Liver (tissue), 9 donors: ENCODE data around the gene STEAP3. TPM values are rescaled to one million over a fixed set of nuclear protein-coding genes. Genes with fewer than 3 reads are reported as not detected.

Experiments used
- DNase-seq: peaks from one replicate; pipeline ENCODE4 v3.0.0-alpha.2; 2017; ENCODE audit warnings: low spot score
- H3K27ac ChIP-seq, 2 donors: one replicate each; pipeline ENCODE4 v1.7.0; 2013; ENCODE audit warnings: inconsistent platforms in 2 of 2, low read length in 2 of 2, control low read depth in 1 of 2, low read depth in 1 of 2, mild to moderate bottlenecking in 1 of 2
- H3K27me3 ChIP-seq, 4 donors: one replicate each; pipeline versions ENCODE4 v1.6.1 to v1.7.0; 2013; ENCODE audit warnings: low read length in 3 of 4, inconsistent platforms in 1 of 4, mild to moderate bottlenecking in 1 of 4, moderate library complexity in 1 of 4; ENCODE audit not compliant: control insufficient read depth in 4 of 4, insufficient read depth in 4 of 4
- H3K36me3 ChIP-seq, 4 donors: one replicate each; pipeline versions ENCODE4 v1.6.1 to v1.7.0; 2013; ENCODE audit warnings: low read length in 3 of 4, mild to moderate bottlenecking in 3 of 4, low read depth in 1 of 4, moderate library complexity in 1 of 4; ENCODE audit not compliant: control insufficient read depth in 4 of 4, insufficient read depth in 3 of 4
- H3K4me1 ChIP-seq, 4 donors: one replicate each; pipeline versions ENCODE4 v1.6.1 to v1.7.0; 2013; ENCODE audit warnings: low read length in 3 of 4, mild to moderate bottlenecking in 3 of 4, moderate library complexity in 1 of 4; ENCODE audit not compliant: control insufficient read depth in 4 of 4, insufficient read depth in 4 of 4
- H3K4me3 ChIP-seq, 3 donors: one replicate each; pipeline versions ENCODE4 v1.6.1 to v1.7.0; 2013; ENCODE audit warnings: low read length in 3 of 3, control low read depth in 1 of 3, low read depth in 1 of 3, mild to moderate bottlenecking in 1 of 3
- H3K9ac ChIP-seq, 2 donors: one replicate each; pipeline ENCODE4 v1.7.0; 2013; ENCODE audit warnings: low read length in 2 of 2, mild to moderate bottlenecking in 2 of 2, moderate library complexity in 2 of 2, control low read depth in 1 of 2, low read depth in 1 of 2
- H3K9me3 ChIP-seq, 4 donors: one replicate each; pipeline versions ENCODE4 v1.6.1 to v1.7.0; 2013; ENCODE audit warnings: low read length in 3 of 4; ENCODE audit not compliant: control insufficient read depth in 4 of 4
- ATF3 ChIP-seq: IDR thresholded peaks from 2 replicates; pipeline ENCODE4 v1.6.1; 2016; ENCODE audit warnings: antibody characterized with exemption
- CTCF ChIP-seq: fragments of 150-350 bp; IDR thresholded peaks from 2 replicates; pipeline ENCODE4 v1.5.1; 2017; ENCODE audit warnings: improper control_type of control experiment, low read depth, low read length; ENCODE audit not compliant: missing input control
- EGR1 ChIP-seq, 2 donors: IDR thresholded peaks; 2 replicates each; pipeline ENCODE4 v1.6.1; 2016 to 2018; ENCODE audit warnings: antibody characterized with exemption in 2 of 2, low read depth in 2 of 2
- FOXA1 ChIP-seq: IDR thresholded peaks from 2 replicates; pipeline ENCODE4 v1.6.1; 2016; ENCODE audit warnings: antibody characterized with exemption
- FOXA2 ChIP-seq: IDR thresholded peaks from 2 replicates; pipeline ENCODE4 v1.6.1; 2016; ENCODE audit warnings: antibody characterized with exemption
- GABPA ChIP-seq, 2 donors: IDR thresholded peaks in 1 of 2; conservative IDR thresholded peaks in 1 of 2; 2 replicates each; pipeline ENCODE4 v1.6.1; 2016; ENCODE audit warnings: antibody characterized with exemption in 2 of 2, mild to moderate bottlenecking in 1 of 2, moderate library complexity in 1 of 2
- HNF4A ChIP-seq, 2 donors: conservative IDR thresholded peaks; 2 replicates each; pipeline ENCODE4 v1.6.1; 2016; ENCODE audit warnings: antibody characterized with exemption in 2 of 2, mild to moderate bottlenecking in 2 of 2
- HNF4G ChIP-seq: IDR thresholded peaks from 2 replicates; pipeline ENCODE4 v1.6.1; 2016; ENCODE audit warnings: antibody characterized with exemption
- JUND ChIP-seq, 2 donors: IDR thresholded peaks; 2 replicates each; pipeline ENCODE4 v1.6.1; 2016; ENCODE audit warnings: antibody characterized with exemption in 2 of 2
- MAX ChIP-seq: IDR thresholded peaks from 2 replicates; pipeline ENCODE4 v1.6.1; 2016; ENCODE audit warnings: antibody characterized with exemption
- NR2F2 ChIP-seq: IDR thresholded peaks from 2 replicates; pipeline ENCODE4 v1.6.1; 2016; ENCODE audit warnings: antibody characterized with exemption
- RAD21 ChIP-seq, 2 donors: IDR thresholded peaks; 2 replicates each; pipeline ENCODE4 v1.6.1; 2016; ENCODE audit warnings: antibody characterized with exemption in 2 of 2, mild to moderate bottlenecking in 2 of 2
- REST ChIP-seq: IDR thresholded peaks from 2 replicates; pipeline ENCODE4 v1.6.1; 2016; ENCODE audit warnings: antibody characterized with exemption, mild to moderate bottlenecking
- RXRA ChIP-seq, 2 donors: IDR thresholded peaks; 2 replicates each; pipeline ENCODE4 v1.6.1; 2017 to 2018; ENCODE audit warnings: antibody characterized with exemption in 2 of 2, mild to moderate bottlenecking in 1 of 2
- SP1 ChIP-seq: IDR thresholded peaks from 2 replicates; pipeline ENCODE4 v1.6.1; 2018; ENCODE audit warnings: antibody characterized with exemption, mild to moderate bottlenecking
- TAF1 ChIP-seq: conservative IDR thresholded peaks from 2 replicates; pipeline ENCODE4 v1.6.1; 2016; ENCODE audit warnings: antibody characterized with exemption, mild to moderate bottlenecking
- YY1 ChIP-seq: IDR thresholded peaks from 2 replicates; pipeline ENCODE4 v1.6.1; 2016; ENCODE audit warnings: antibody characterized with exemption, mild to moderate bottlenecking
- ZBTB33 ChIP-seq: IDR thresholded peaks from 2 replicates; pipeline ENCODE4 v1.6.1; 2016; ENCODE audit warnings: antibody characterized with exemption
- WGBS: extraction: QIAGEN DNeasy Blood & Tissue Kit; methylation state at CpG from one replicate; pipeline ENCODE4 v1.1.7; 2013; 5-methylcytosine and 5-hydroxymethylcytosine counted together
- polyA plus RNA-seq, 2 donors: library from polyadenylated mRNA; stranded (reverse) in 1 of 2; unstranded in 1 of 2; fragments of 200-250 nt in 1 of 2; fragments of >200 nt in 1 of 2; fragmentation: Nextera tagmentation in 1 of 2; extraction: Ambion mirVana in 1 of 2; gene quantifications; one replicate each; pipeline versions ENCODE4 v1.2.1 to v1.2.3, GENCODE V29; 2013 to 2015
- total RNA-seq, 2 donors: library from RNA; depleted of rRNA; stranded (reverse); fragments of >200 nt; gene quantifications; one replicate each; pipeline ENCODE4 v1.2.3, GENCODE V29; 2014
- donor health status: healthy.
- donor health status: healthy.
- donor health status: healthy.
- donor health status: healthy.
- donor health status: healthy.

Gene STEAP3
- total and polyA plus RNA-seq, 4 donors = 44.4 to 158 (median 113) TPM

GRCh38 chr2:119289093-119289492 is 65.5 kb downstream of the STEAP3 start:
- no peak for TF ChIP-seq HNF4G
- no peak for TF ChIP-seq SP1
- no peak for TF ChIP-seq EGR1 (IDR thresholded peaks at IDR 0.05; ENCODE audit: low read depth in 2 of 2)
- no peak for TF ChIP-seq ATF3
- no peak for TF ChIP-seq YY1
- no peak for TF ChIP-seq GABPA (IDR thresholded peaks at IDR 0.05 in 1 of 2, conservative IDR thresholded peaks at IDR 0.05 in 1 of 2)
- no peak for TF ChIP-seq NR2F2
- no peak for TF ChIP-seq CTCF
- TF ChIP-seq RAD21 (IDR thresholded peaks at IDR 0.05) = no peak
- no peak for TF ChIP-seq FOXA2
- TF ChIP-seq REST = no peak
- no peak for TF ChIP-seq JUND (IDR thresholded peaks at IDR 0.05)
- no peak for DNase-seq
- Histone ChIP-seq H3K27me3 (no peaks in the 10 kb centered on the region), H3K36me3 (no peaks in the 10 kb centered on the region), H3K4me3 (no peak overlapping the region), H3K27ac (no peak overlapping the region), H3K4me1 (peaks cover 0 to 15% (median 7%) of the 10 kb centered on the region in 4 donors), H3K9me3 (no peaks in the 10 kb centered on the region), H3K9ac (no peak overlapping the region)
- 96% methylated on average over 11 of the region's 11 CpGs for WGBS

- Histone ChIP-seq H3K4me3 (no peak overlapping the region), H3K9ac (no peak overlapping the region), H3K27ac (no peak overlapping the region), H3K27me3 (no peaks in the 10 kb centered on the region), H3K4me1 (peaks cover 0 to 15% (median 7%) of the 10 kb centered on the region in 4 donors), H3K36me3 (no peaks in the 10 kb centered on the region), H3K9me3 (no peaks in the 10 kb centered on the region)
- DNase-seq = no peak
- 94% methylated on average over 6 of the region's 6 CpGs for WGBS
- TF ChIP-seq YY1 = no peak
- no peak for TF ChIP-seq RAD21 (IDR thresholded peaks at IDR 0.05)
- TF ChIP-seq ZBTB33 = no peak
- no peak for TF ChIP-seq REST
- no peak for TF ChIP-seq FOXA1
- no peak for TF ChIP-seq FOXA2
- TF ChIP-seq CTCF = no peak
- no peak for TF ChIP-seq ATF3
- no peak for TF ChIP-seq EGR1 (IDR thresholded peaks at IDR 0.05; ENCODE audit: low read depth in 2 of 2)
- TF ChIP-seq MAX = no peak
- no peak for TF ChIP-seq HNF4A (conservative IDR thresholded peaks at IDR 0.05)
- TF ChIP-seq JUND (IDR thresholded peaks at IDR 0.05) = no peak
- TF ChIP-seq TAF1 = no peak
- no peak for TF ChIP-seq HNF4G
- TF ChIP-seq SP1 = no peak
- TF ChIP-seq RXRA (IDR thresholded peaks at IDR 0.05) = no peak
Observed at GRCh38 chr2:119289642-119290041, 66.0 kb downstream of the STEAP3 start.
